Natural killer cell (primary cell): ENCODE measurements around the gene PROM1. TPM values are rescaled to one million over a fixed set of nuclear protein-coding genes. Genes with fewer than 3 reads are reported as not detected.

Experiments
- ATAC-seq, 3 donors: fragments of 150-1000 bp in 2 of 3; fragments of 200-7000 bp in 1 of 3; cut with Tn5 transposase; 1 replicate in 1 of 3; 2 replicates in 2 of 3; pipeline ENCODE4 v1.10.0; 2021; ENCODE audit warnings: mild to moderate bottlenecking in 2 of 3, moderate library complexity in 2 of 3
- DNase-seq, 2 donors: peaks; one replicate each; pipeline versions ENCODE4 v3.0.0 to v3.0.0-alpha.2; 2013 to 2021; ENCODE audit warnings: mixed read lengths in 1 of 2
- H3K27ac ChIP-seq: one replicate; pipeline ENCODE4 v1.5.1; 2013; ENCODE audit warnings: mild to moderate bottlenecking, low read length
- H3K27me3 ChIP-seq: one replicate; pipeline ENCODE4 v1.6.1; 2013; ENCODE audit warnings: low read length; ENCODE audit not compliant: control insufficient read depth, insufficient read depth
- H3K36me3 ChIP-seq: one replicate; pipeline ENCODE4 v1.6.1; 2013; ENCODE audit warnings: low read length; ENCODE audit not compliant: control insufficient read depth, insufficient read depth
- H3K4me1 ChIP-seq: one replicate; pipeline ENCODE4 v1.6.1; 2013; ENCODE audit warnings: low read length; ENCODE audit not compliant: control insufficient read depth, insufficient read depth
- H3K4me3 ChIP-seq: one replicate; pipeline ENCODE4 v1.5.1; 2013; ENCODE audit warnings: low read length
- H3K9me3 ChIP-seq: one replicate; pipeline ENCODE4 v1.6.1; 2013; ENCODE audit warnings: low read length; ENCODE audit not compliant: control insufficient read depth, insufficient read depth
- H3K27ac Mint-ChIP-seq, 2 donors: one replicate each; pipeline ENCODE4 v1.8.0; 2022; ENCODE audit warnings: mild to moderate bottlenecking in 2 of 2, mixed read lengths in 2 of 2, moderate library complexity in 1 of 2
- H3K27me3 Mint-ChIP-seq, 2 donors: one replicate each; pipeline ENCODE4 v1.8.0; 2022; ENCODE audit warnings: low read depth in 2 of 2, mixed read lengths in 2 of 2
- H3K36me3 Mint-ChIP-seq: one replicate; pipeline ENCODE4 v1.8.0; 2022; ENCODE audit warnings: mixed read lengths
- H3K4me1 Mint-ChIP-seq, 2 donors: one replicate each; pipeline ENCODE4 v1.8.0; 2022; ENCODE audit warnings: mixed read lengths in 2 of 2
- H3K4me3 Mint-ChIP-seq: one replicate; pipeline ENCODE4 v1.8.0; 2022; ENCODE audit warnings: mild to moderate bottlenecking, moderate library complexity, mixed read lengths
- H3K9me3 Mint-ChIP-seq, 2 donors: one replicate each; pipeline ENCODE4 v1.8.0; 2022; ENCODE audit warnings: mixed read lengths in 2 of 2
- WGBS: methylation state at CpG from one replicate; pipeline ENCODE4 v1.1.7; 2013; ENCODE audit warnings: missing lambda C conversion rate; ENCODE audit not compliant: insufficient coverage; 5-methylcytosine and 5-hydroxymethylcytosine counted together
- intact Hi-C: fragments of 100-400 bp; cut with micrococcal nuclease; formaldehyde crosslinking; loops from one replicate; pipeline ENCODE4 v1.14.2; 2022
- total RNA-seq, 4 donors: library from RNA; stranded (reverse); fragments of 120-200 nt in 1 of 4; gene quantifications; one replicate each; pipeline versions ENCODE4 v1.2.3 to v1.2.4, GENCODE V29; 2013 to 2022
- TF ChIP-seq, protein P1 (sequence below): fragments of 200-600 bp; IDR thresholded peaks from one replicate; pipeline ENCODE4 v1.8.0; 2022; ENCODE audit warnings: antibody characterized with exemption

The PROM1 gene
- total RNA-seq, 3 donors from 2014 or later (not counting 1 experiment from before 2014, with no cell fraction given): not detected

DNA sequence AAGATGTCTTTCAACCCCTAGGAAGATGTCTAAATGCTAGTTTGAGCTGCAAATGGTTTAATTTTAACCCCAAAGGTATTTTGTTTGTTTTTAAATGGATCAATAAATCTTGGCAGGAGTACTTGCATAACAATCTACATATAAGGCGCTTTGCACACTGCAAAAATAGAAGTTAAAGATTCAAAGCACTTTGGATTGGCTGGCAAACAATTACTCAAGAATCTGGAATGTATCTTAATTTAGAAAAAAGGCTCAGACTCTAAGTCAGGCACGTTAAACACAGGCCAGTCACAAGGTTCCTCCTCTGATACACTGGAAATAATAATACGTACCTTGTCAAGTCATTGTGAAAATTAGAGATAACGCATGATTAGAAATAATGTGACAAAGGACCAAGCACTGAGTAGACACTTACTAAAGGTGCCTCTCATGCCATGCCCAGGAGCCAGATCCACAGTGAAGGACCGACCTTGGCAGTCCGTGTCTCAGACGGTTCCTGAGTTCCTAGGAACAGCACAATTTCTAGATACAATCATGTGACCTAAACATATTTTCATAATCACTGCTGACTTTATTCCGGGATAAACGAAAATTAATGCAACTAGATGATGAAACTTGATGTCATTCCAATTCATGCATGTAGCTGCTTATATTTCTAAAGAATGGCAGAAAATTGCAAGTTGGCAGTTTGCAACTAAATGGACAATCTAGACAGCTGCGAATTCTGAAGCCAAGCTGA is 49.6 kb downstream of the PROM1 start:
- WGBS: 89% methylated on average over 10 of the region's 10 CpGs
- no peaks in the 10 kb centered on the region for H3K9me3 ChIP-seq
- H3K36me3 Mint-ChIP-seq: no peaks in the 10 kb centered on the region
- DNase-seq (no peak), ATAC-seq (no peak)
- H3K27me3 Mint-ChIP-seq: peaks cover 2 to 16% of the 10 kb centered on the region in 2 donors
- no peaks in the 10 kb centered on the region for H3K4me1 ChIP-seq
- H3K36me3 ChIP-seq: no peaks in the 10 kb centered on the region
- intact Hi-C loops: no loop called here
- H3K27ac Mint-ChIP-seq: no peak overlapping the region
- H3K27me3 ChIP-seq: no peaks in the 10 kb centered on the region
- no peak overlapping the region for H3K4me3 Mint-ChIP-seq
- H3K4me3 ChIP-seq: no peak overlapping the region
- TF ChIP-seq, protein P1, sequence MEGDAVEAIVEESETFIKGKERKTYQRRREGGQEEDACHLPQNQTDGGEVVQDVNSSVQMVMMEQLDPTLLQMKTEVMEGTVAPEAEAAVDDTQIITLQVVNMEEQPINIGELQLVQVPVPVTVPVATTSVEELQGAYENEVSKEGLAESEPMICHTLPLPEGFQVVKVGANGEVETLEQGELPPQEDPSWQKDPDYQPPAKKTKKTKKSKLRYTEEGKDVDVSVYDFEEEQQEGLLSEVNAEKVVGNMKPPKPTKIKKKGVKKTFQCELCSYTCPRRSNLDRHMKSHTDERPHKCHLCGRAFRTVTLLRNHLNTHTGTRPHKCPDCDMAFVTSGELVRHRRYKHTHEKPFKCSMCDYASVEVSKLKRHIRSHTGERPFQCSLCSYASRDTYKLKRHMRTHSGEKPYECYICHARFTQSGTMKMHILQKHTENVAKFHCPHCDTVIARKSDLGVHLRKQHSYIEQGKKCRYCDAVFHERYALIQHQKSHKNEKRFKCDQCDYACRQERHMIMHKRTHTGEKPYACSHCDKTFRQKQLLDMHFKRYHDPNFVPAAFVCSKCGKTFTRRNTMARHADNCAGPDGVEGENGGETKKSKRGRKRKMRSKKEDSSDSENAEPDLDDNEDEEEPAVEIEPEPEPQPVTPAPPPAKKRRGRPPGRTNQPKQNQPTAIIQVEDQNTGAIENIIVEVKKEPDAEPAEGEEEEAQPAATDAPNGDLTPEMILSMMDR: no peak
- H3K9me3 Mint-ChIP-seq: no peaks in the 10 kb centered on the region
- no peaks in the 10 kb centered on the region for H3K4me1 Mint-ChIP-seq
- no peak overlapping the region for H3K27ac ChIP-seq

DNA sequence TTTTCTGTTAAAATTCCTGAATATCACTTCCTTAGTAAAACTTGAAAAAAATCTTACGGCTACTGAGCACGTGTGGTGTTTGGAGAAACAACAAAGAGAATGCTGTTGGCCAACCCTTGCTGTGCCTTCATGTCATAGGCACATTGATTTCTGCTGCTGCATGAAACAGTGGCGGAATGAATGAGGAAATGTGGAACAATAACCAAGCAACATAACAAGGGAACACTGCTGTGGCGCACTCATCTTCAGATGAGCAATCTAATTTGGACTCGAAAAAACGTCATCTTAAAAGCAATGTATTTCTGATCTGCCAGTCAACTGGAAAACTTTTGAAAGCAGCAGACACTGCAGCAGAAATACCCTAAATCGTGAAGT is 51.4 kb downstream of the PROM1 start:
- peaks cover 3 to 23% of the 10 kb centered on the region in 2 donors for H3K27me3 Mint-ChIP-seq
- ATAC-seq (no peak), DNase-seq (no peak)
- Histone ChIP-seq H3K4me3 (no peak overlapping the region), H3K27ac (no peak overlapping the region), H3K36me3 (no peaks in the 10 kb centered on the region), H3K27me3 (no peaks in the 10 kb centered on the region), H3K9me3 (no peaks in the 10 kb centered on the region), H3K4me1 (no peaks in the 10 kb centered on the region)
- 60% methylated on average over 7 of the region's 7 CpGs for WGBS
- intact Hi-C loops: no loop called here
- TF ChIP-seq, protein P1: no peak
- H3K4me1 Mint-ChIP-seq: no peaks in the 10 kb centered on the region
- no peak overlapping the region for H3K27ac Mint-ChIP-seq
- no peak overlapping the region for H3K4me3 Mint-ChIP-seq
- no peaks in the 10 kb centered on the region for H3K36me3 Mint-ChIP-seq
- H3K9me3 Mint-ChIP-seq: no peaks in the 10 kb centered on the region

DNA sequence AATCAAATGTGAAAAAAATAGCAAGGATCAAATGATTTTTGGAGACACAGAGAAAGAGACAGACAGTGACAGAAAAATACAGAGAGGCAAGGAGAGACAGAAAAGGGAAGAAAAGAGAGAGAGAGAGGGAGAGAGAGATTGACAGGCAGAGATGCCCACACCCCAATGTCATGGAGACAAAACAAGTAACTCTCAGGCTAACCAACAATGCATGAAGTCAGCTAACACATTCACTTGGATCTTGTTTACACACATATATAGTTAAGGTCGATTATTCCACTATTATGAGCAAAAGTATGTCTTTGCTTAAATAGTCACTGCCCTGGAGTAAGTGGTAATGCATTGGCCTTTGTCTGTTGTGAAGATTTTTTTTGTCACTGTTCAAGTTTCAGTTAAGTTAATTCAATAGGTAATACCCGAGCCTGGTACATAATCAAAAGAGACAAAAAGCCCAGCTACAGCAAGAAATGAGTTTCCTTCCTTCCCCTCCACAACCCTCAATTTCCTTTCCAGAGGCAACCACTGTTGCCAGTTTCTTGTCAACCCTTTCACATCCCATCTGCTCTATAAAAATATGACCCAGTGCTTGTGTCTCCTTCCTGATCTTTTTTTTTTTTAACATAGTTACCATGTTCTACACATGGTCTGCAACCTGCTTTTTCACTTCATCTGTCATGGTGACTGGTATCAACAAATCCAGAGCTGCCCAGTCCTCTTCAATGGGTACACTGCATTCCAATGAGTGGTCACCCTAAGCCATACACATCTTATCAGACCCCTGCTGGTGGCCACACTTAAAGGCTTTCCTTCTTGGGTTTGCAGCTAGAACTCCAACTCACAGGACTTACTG is 52.1 kb downstream of the PROM1 start:
- 0% methylated on average over 1 of the region's 2 CpGs for whole genome bisulfite sequencing
- H3K27ac ChIP-seq: no peak overlapping the region
- H3K4me3 Mint-ChIP-seq: no peak overlapping the region
- H3K4me1 Mint-ChIP-seq: no peaks in the 10 kb centered on the region
- H3K9me3 ChIP-seq: no peaks in the 10 kb centered on the region
- no peaks in the 10 kb centered on the region for H3K4me1 ChIP-seq
- ATAC-seq (no peak), DNase-seq (no peak)
- intact Hi-C loops: no loop called here
- H3K9me3 Mint-ChIP-seq: no peaks in the 10 kb centered on the region
- H3K27ac Mint-ChIP-seq: no peak overlapping the region
- no peaks in the 10 kb centered on the region for H3K36me3 ChIP-seq
- peaks cover under 1% of the 10 kb centered on the region for H3K27me3 ChIP-seq
- H3K27me3 Mint-ChIP-seq: peaks cover 6 to 19% of the 10 kb centered on the region in 2 donors
- TF ChIP-seq, protein P1: no peak
- no peaks in the 10 kb centered on the region for H3K36me3 Mint-ChIP-seq
- no peak overlapping the region for H3K4me3 ChIP-seq
